CD4-positive, alpha-beta T cell treated with Interferon gamma for 1 hour (primary cell): ENCODE measurements around the gene GNL3L.
"Not testable (repeated sequence)": the region's sequence is repeated elsewhere in the genome, so short reads cannot be mapped to it uniquely, and the experiment has no call there.

Source experiments
- DNase-seq: peaks from one replicate; pipeline ENCODE4 v3.0.0-alpha.2; 2020

GNL3L gene

DNA sequence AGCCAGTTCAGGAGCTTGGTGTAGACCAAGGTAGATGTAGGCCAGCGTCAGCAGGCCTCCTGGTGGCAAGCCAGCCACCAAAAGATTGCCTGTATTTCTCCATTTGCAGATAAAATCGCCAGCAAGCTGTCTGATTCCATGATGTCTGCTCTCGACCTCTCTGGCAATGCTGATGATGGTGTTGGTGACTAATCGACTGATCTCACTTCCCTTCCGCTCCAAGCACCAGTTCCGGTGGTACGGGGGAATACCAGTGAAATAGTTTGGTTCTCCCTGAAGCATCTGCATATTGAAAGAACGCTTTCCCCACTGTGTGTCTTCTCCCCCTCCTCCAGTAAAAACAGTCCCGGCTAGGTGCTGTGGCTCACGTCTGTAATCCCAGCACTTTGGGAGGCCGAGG, 30.4 kb downstream of the GNL3L start:
- no peak for DNase-seq

DNA sequence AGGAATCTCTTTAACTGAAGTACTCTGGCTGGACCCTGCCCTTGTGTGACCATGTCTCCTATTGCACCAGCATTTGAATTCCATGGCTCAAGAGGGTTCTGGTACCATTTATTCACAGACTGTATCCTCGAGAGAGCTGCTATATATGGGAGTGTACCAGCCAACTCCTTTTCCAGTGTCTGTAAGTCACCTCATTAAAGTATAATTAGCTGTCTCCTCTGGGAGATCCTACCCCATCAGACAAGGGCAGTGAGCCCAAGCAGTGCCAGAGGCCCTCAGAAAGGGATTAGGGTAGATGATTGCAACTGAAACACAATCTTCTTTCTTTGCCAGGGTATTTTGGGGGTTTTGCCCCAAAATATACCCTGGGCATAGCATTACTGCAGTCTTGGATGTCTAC, 31.6 kb downstream of the GNL3L start:
- DNase-seq, result no peak

DNA sequence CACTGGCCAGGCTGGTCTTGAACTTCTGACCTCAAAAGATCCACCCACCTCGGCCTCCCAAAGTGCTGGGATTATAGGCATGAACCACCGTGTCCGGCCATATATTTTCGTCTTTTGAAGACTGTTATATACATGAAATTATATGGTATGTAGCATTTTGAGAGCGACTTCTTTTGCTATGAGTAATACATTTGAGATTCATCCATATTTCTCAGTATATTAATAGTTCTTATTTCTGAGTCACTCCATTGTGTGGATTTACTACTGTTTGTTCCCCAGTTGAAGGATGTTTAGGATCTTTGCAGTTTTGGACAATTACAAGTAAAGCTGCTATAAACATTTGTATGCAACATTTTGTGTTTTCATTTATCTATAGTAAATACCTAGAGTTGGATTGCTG, 34.9 kb downstream of the GNL3L start:
- DNase-seq, result no peak

DNA sequence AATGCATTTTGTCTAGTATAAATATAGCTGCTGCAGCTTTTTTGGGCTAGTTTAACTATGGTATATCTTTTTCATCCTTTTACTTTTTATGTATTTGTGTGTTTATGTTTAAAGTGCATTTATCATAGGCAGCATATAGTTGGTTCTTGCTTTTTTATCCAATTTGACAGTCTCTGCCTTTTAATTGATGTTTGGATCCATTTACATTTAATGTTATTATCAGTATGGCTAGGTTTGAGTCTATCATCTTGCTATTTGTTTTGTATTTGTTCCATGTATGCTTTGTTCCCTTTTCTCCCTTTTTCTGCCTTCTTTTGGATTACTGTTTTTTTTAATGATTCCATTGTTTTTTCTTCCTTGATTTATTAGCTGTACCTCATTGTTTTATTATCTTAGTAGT, 40.3 kb downstream of the GNL3L start:
- DNase-seq, result no peak

DNA sequence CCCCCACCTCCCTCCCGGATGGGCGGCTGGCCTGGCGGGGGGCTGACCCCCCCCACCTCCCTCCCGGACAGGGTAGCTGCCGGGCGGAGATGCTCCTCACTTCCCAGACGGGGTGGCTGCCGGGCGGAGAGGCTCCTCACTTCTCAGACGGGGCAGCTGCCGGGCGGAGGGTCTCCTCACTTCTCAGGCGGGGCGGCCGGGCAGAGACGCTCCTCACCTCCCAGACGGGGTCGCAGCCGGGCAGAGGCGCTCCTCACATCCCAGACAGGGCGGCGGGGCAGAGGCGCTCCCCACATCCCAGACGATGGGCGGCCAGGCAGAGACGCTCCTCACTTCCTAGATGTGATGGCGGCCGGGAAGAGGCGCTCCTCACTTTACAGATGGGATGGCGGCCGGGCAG, 42.6 kb downstream of the GNL3L start:
- DNase-seq, result not testable (repeated sequence)

DNA sequence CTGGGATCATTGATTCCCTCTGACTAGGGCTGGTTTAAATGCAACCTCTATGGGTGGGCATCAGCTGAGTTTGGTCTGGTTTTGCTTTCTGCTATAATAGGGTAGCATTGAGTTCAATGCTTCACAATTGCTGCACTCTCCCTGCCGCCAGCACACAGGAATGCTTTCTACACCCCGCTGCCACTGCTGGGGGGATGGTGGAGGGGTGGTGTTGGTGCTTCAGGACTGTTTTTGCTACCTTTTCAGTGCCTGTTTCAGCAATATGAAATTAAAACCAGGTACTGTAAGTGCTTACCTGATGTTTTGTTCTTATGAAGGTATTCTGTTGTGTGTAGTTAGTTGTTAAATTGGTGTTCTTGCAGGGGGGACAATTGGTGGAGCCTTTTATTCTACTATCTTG, 67.7 kb downstream of the GNL3L start:
- DNase-seq, result no peak

DNA sequence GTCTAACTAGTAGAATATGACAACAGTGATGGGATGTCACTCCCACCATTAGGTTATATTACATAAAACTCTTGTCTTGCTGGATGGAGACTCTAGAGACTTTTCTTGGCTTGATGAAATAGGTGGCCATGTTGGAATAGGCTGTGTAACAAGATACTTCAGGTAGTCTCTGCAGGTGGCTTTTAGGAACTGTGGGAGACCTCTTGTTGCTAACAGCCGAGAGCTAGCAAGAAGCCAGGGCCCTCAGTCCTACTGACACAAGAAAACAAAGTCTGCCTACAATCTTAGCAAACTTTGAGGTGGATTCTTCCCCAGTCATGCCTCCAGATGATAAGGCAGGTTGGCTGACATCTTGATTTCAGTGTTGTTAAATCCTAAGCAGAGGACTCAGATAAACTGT, 72.5 kb downstream of the GNL3L start:
- no peak for DNase-seq
